NCI-H526 treated with DMSO at 0.1 percent for 48 hours (cell line): ENCODE measurements around the gene TRIM66.

Experiments
- DNase-seq: peaks from one replicate; lab custom pipeline; 2025; lab: John Stamatoyannopoulos, UW

Gene TRIM66

GRCh38 chr11:8566613-8567210, 115.8 kb downstream of the TRIM66 start:
- DNase-seq = peak; percentile 47

GRCh38 chr11:8564526-8564925, 117.9 kb downstream of the TRIM66 start:
- DNase-seq = no peak
